Activated CD8-positive, alpha-beta memory T cell treated with anti-CD3 and anti-CD28 coated beads, Interleukin-2, amount 10 ng/mL, durations not matched to agents 7 days and 5 days (primary cell): Measurements from ENCODE around the gene CLC. TPM values are rescaled to one million over a fixed set of nuclear protein-coding genes. Genes with fewer than 3 reads are reported as not detected.

Experiments used
- ATAC-seq: fragments of 150-1000 bp; cut with Tn5 transposase; one replicate; pipeline ENCODE4 v1.10.0; 2021; ENCODE audit warnings: moderate library complexity
- CTCF ChIA-PET: fragments of 350-600 bp; sonication (Branson Sonifier 250); formaldehyde crosslinking; loops from one replicate; lab custom pipeline; 2021; ENCODE audit warnings: antibody characterized with exemption; lab: Charles Lee
- DNase-seq: peaks from one replicate; pipeline ENCODE4 v3.0.0-alpha.2; 2020
- H3K27ac Mint-ChIP-seq: one replicate; pipeline ENCODE4 v1.8.0; 2021; ENCODE audit warnings: mild to moderate bottlenecking, mixed read lengths
- H3K27me3 Mint-ChIP-seq: one replicate; pipeline ENCODE4 v1.8.0; 2021; ENCODE audit warnings: mixed read lengths
- H3K36me3 Mint-ChIP-seq: one replicate; pipeline ENCODE4 v1.8.0; 2021; ENCODE audit warnings: mild to moderate bottlenecking, mixed read lengths
- H3K4me1 Mint-ChIP-seq: one replicate; pipeline ENCODE4 v1.8.0; 2021; ENCODE audit warnings: mixed read lengths
- H3K4me3 Mint-ChIP-seq: one replicate; pipeline ENCODE4 v1.8.0; 2021; ENCODE audit warnings: mild to moderate bottlenecking, moderate library complexity, mixed read lengths
- H3K9me3 Mint-ChIP-seq: one replicate; pipeline ENCODE4 v1.8.0; 2022; ENCODE audit warnings: low read depth, mixed read lengths
- total RNA-seq, 2 experiments: library from RNA; stranded (reverse); gene quantifications; one replicate each; pipeline ENCODE4 v1.2.3, GENCODE V29; 2021

CLC gene
- total RNA-seq, 2 experiments from 2014 or later = not detected

DNA sequence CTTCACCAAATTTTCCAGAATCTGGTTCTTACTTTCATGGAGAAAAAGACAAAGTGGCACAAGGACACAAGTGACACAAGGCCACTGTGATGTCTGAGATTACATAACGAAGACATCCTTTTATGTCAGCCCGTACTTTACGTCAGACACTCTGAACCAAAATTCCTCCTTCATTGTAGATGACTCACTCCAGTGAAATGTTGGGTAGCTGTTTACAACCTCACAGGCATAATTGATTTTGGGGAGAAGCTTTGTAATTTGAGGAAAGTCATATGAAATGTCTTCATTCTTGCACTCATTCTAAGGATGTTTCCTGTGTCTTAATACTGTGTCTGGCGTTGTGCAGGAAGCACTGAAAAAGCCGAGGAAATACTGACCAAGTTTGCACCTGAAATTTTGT lies 53.6 kb downstream of the CLC start:
- CTCF ChIA-PET = no interaction called here
- DNase-seq (no peak), ATAC-seq (no peak)
- H3K4me3 Mint-ChIP-seq = no peak overlapping the region
- peaks cover 2% of the 10 kb centered on the region for H3K9me3 Mint-ChIP-seq
- H3K27me3 Mint-ChIP-seq = no peaks in the 10 kb centered on the region
- peaks cover 15% of the 10 kb centered on the region for H3K36me3 Mint-ChIP-seq
- no peak overlapping the region for H3K27ac Mint-ChIP-seq
- peaks cover 21% of the 10 kb centered on the region for H3K4me1 Mint-ChIP-seq

DNA sequence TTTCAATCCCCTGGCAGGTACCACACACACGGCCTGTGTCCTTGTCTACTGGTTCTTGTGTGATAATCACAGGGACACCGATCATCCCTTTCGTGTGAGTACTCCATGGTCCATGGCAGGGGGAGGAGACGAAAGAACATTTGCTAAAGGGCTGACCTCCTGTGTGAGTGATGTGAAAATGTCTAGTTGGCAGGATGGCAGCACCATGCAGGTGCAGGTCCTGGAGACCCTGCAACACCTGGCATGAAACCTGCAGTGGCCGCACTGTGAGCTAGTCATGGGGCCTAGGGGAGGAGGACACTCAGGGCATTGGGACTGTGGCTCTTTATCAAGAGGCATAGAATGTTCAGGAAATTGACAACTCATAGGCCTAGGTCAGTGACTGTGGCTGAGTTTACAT lies 56.4 kb downstream of the CLC start:
- ATAC-seq = no peak
- Mint-ChIP-seq H3K4me3 (no peak overlapping the region), H3K36me3 (peaks cover 10% of the 10 kb centered on the region), H3K27ac (no peak overlapping the region), H3K9me3 (no peaks in the 10 kb centered on the region), H3K27me3 (no peaks in the 10 kb centered on the region), H3K4me1 (peaks cover 40% of the 10 kb centered on the region)
- CTCF ChIA-PET = no interaction called here
- no peak for DNase-seq

Other genes with a start within 250 kb of the CLC start
- under 1 TPM; 0.26 to 0.98 TPM for gene DLL3, start 239.1 kb downstream of the CLC start, total RNA-seq
- not detected for gene SELENOV, start 222.9 kb downstream of the CLC start, total RNA-seq
- 1 to 10 TPM; 4.7 to 7.4 TPM for gene EID2B, start 205.2 kb downstream of the CLC start, total RNA-seq
- gene EID2, start 197.9 kb downstream of the CLC start, total RNA-seq = 10 to 100 TPM; 15.1 to 16.3 TPM
- not detected for gene LGALS13, start 135.5 kb downstream of the CLC start, total RNA-seq
- gene LGALS16, start 82.1 kb downstream of the CLC start, total RNA-seq = not detected
- under 1 TPM in 1 of 2 experiments, not detected in 1; 0.37 TPM for gene LGALS14, start 33.5 kb downstream of the CLC start, total RNA-seq
- gene LEUTX, start 40.8 kb upstream of the CLC start, total RNA-seq = not detected
- gene DYRK1B, start 96.1 kb upstream of the CLC start, total RNA-seq = 1 to 10 TPM; 7.5 to 7.7 TPM
- gene FBL, start 108.3 kb upstream of the CLC start, total RNA-seq = 100 to 1,000 TPM; 374 to 453 TPM
- gene FCGBP, start 196.6 kb upstream of the CLC start, total RNA-seq = 1 to 10 TPM in 1 of 2 experiments, under 1 TPM in 1; 0.93 to 3.2 TPM
- 100 to 1,000 TPM in 1 of 2 experiments, 10 to 100 TPM in 1; 94.5 to 141 TPM for gene PSMC4, start 233.1 kb upstream of the CLC start, total RNA-seq